CD4-positive, alpha-beta T cell treated with Interleukin-6 at 100 ng/mL for 8 hours (primary cell): ENCODE measurements around the gene DFFB.
A peak's percentile ranks its signal among the peaks of the same experiment; 100 is the strongest.
"Not testable (repeated sequence)": the region's sequence is repeated elsewhere in the genome, so short reads cannot be mapped to it uniquely, and the experiment has no call there.

Source experiments
- DNase-seq: peaks from one replicate; pipeline ENCODE4 v3.0.0-alpha.2; 2020; ENCODE audit warnings: mixed read lengths, low spot score

The DFFB gene

GRCh38 chr1:3856923-3857790 lies at the start of gene DFFB, which contains the start of gene CEP104:
TSS of gene DFFB (plus strand) at chr1:3857476. CDS start at chr1:3857604, 128 bp downstream.
TSS of gene CEP104 (minus strand) at chr1:3857211. CDS start at chr1:3852407, 4,804 bp downstream.
- peak; percentile 99 for DNase-seq

- no peak for DNase-seq
These were observed 49.5 kb upstream of the DFFB start for GRCh38 chr1:3807769-3808168.

- DNase-seq: no peak
These were observed 47.6 kb upstream of the DFFB start for GRCh38 chr1:3809680-3810079.

GRCh38 chr1:3810149-3810761 lies 47.0 kb upstream of the DFFB start:
- not testable (repeated sequence) for DNase-seq

GRCh38 chr1:3811595-3811911 lies 45.7 kb upstream of the DFFB start:
- DNase-seq: no peak

- DNase-seq: no peak
These were observed 43.2 kb upstream of the DFFB start for GRCh38 chr1:3814065-3814464.

- no peak for DNase-seq
These were observed 42.3 kb upstream of the DFFB start for GRCh38 chr1:3814771-3815561.

- no peak for DNase-seq
These were observed 40.7 kb upstream of the DFFB start for GRCh38 chr1:3816331-3817137.

GRCh38 chr1:3817138-3817740 lies 40.0 kb upstream of the DFFB start:
- no peak for DNase-seq

GRCh38 chr1:3817821-3818597 lies 39.3 kb upstream of the DFFB start:
- DNase-seq: no peak

- no peak for DNase-seq
These were observed 37.5 kb upstream of the DFFB start for GRCh38 chr1:3819771-3820200.

GRCh38 chr1:3820316-3820715 lies 37.0 kb upstream of the DFFB start:
- DNase-seq: no peak

GRCh38 chr1:3821004-3821403 lies 36.3 kb upstream of the DFFB start:
- DNase-seq: no peak

GRCh38 chr1:3821447-3821846 lies 35.8 kb upstream of the DFFB start:
- no peak for DNase-seq

- DNase-seq: no peak
These were observed 35.4 kb upstream of the DFFB start for GRCh38 chr1:3821908-3822307.

- DNase-seq: no peak
These were observed 34.9 kb upstream of the DFFB start for GRCh38 chr1:3822421-3822820.

GRCh38 chr1:3824650-3825049 lies 32.6 kb upstream of the DFFB start:
- DNase-seq: no peak

- no peak for DNase-seq
These were observed 31.9 kb upstream of the DFFB start for GRCh38 chr1:3825356-3825755.

GRCh38 chr1:3827813-3828307 lies 29.4 kb upstream of the DFFB start:
- DNase-seq: no peak

GRCh38 chr1:3828391-3828790 lies 28.9 kb upstream of the DFFB start:
- DNase-seq: no peak
